SK-N-SH treated with all-trans-retinoic acid at 6 μM for 48 hours (cell line): ENCODE data around the gene TXLNG.

Experiments used
- ATAC-seq: fragments of 200-7000 bp; cut with Tn5 transposase; 3 replicates; pipeline ENCODE4 v1.9.1; 2020; ENCODE audit warnings: mild to moderate bottlenecking, moderate library complexity
- ARNTL ChIP-seq: fragments of 450-650 bp; formaldehyde crosslinking; IDR thresholded peaks from 2 replicates; pipeline ENCODE4 v1.5.0; 2020; ENCODE audit warnings: low read depth, mild to moderate bottlenecking, moderate library complexity, borderline replicate concordance
- BACH2 ChIP-seq: fragments of 250-450 bp; sonication (Bioruptor Pico); IDR thresholded peaks from 2 replicates; pipeline ENCODE4 v1.9.0; 2021; ENCODE audit warnings: mild to moderate bottlenecking, borderline replicate concordance
- CREB5 ChIP-seq: fragments of 250-450 bp; sonication (Bioruptor Pico); IDR thresholded peaks from 2 replicates; pipeline ENCODE4 v1.5.1; 2020; ENCODE audit warnings: low read depth, mild to moderate bottlenecking, moderate library complexity
- CSDC2 ChIP-seq: fragments of 250-450 bp; sonication (Bioruptor Pico); IDR thresholded peaks from 2 replicates; pipeline ENCODE4 v1.5.0; 2020; ENCODE audit warnings: mild to moderate bottlenecking, moderate library complexity
- ESRRG ChIP-seq: fragments of 250-450 bp; sonication (Bioruptor Pico); IDR thresholded peaks from 2 replicates; pipeline ENCODE4 v1.6.1; 2021; ENCODE audit warnings: mild to moderate bottlenecking
- GLIS3 ChIP-seq: fragments of 250-450 bp; sonication (Bioruptor Pico); IDR thresholded peaks from 2 replicates; pipeline ENCODE4 v1.5.0; 2020; ENCODE audit warnings: mild to moderate bottlenecking, moderate library complexity
- ISL1 ChIP-seq: fragments of 250-450 bp; sonication (Bioruptor Pico); IDR thresholded peaks from 2 replicates; pipeline ENCODE4 v2.1.2; 2022; ENCODE audit warnings: mild to moderate bottlenecking, moderate library complexity
- OSR1 ChIP-seq: fragments of 250-450 bp; sonication (Bioruptor Pico); IDR thresholded peaks from 2 replicates; pipeline ENCODE4 v1.8.0; 2022; ENCODE audit warnings: moderate library complexity, mild to moderate bottlenecking, inconsistent platforms
- PATZ1 ChIP-seq: fragments of 250-450 bp; sonication (Bioruptor Pico); IDR thresholded peaks from 2 replicates; pipeline ENCODE4 v1.8.0; 2020; ENCODE audit warnings: mild to moderate bottlenecking, moderate library complexity, borderline replicate concordance
- RARB ChIP-seq: fragments of 250-450 bp; sonication (Bioruptor Pico); IDR thresholded peaks from 2 replicates; pipeline ENCODE4 v1.8.0; 2021; ENCODE audit warnings: mild to moderate bottlenecking, moderate library complexity
- SNAI2 ChIP-seq: fragments of 250-450 bp; sonication (Bioruptor Pico); IDR thresholded peaks from 2 replicates; pipeline ENCODE4 v1.5.0; 2020; ENCODE audit warnings: mild to moderate bottlenecking, moderate library complexity
- TCF4 ChIP-seq: fragments of 250-450 bp; sonication (Bioruptor Pico); IDR thresholded peaks from 2 replicates; pipeline ENCODE4 v1.8.0; 2021; ENCODE audit warnings: mild to moderate bottlenecking, moderate library complexity, borderline replicate concordance
- TOX ChIP-seq: fragments of 250-450 bp; sonication (Bioruptor Pico); IDR thresholded peaks from 2 replicates; pipeline ENCODE4 v1.8.0; 2021; ENCODE audit warnings: mild to moderate bottlenecking, moderate library complexity, borderline replicate concordance
- ZC3H10 ChIP-seq: fragments of 250-450 bp; sonication (Bioruptor Pico); IDR thresholded peaks from 2 replicates; pipeline ENCODE4 v1.5.1; 2021; ENCODE audit warnings: mild to moderate bottlenecking, moderate library complexity
- ZFP30 ChIP-seq: fragments of 450-650 bp; formaldehyde crosslinking; IDR thresholded peaks from 2 replicates; pipeline ENCODE4 v1.5.0; 2022; ENCODE audit warnings: mild to moderate bottlenecking, moderate library complexity
- ZNF70 ChIP-seq: fragments of 450-650 bp; formaldehyde crosslinking; IDR thresholded peaks from 2 replicates; pipeline ENCODE4 v1.5.0; 2020; ENCODE audit warnings: mild to moderate bottlenecking, moderate library complexity
- TF ChIP-seq, protein P1 (sequence below): fragments of 250-450 bp; sonication (Bioruptor Pico); IDR thresholded peaks from 2 replicates; pipeline ENCODE4 v1.8.0; 2021; ENCODE audit warnings: low read depth, mild to moderate bottlenecking, moderate library complexity, borderline replicate concordance

Gene TXLNG

GRCh38 chrX:16838202-16839066, 52.2 kb downstream of the TXLNG start:
- no peak for TF ChIP-seq OSR1 (CRISPR knock-in tag)
- no peak for TF ChIP-seq BACH2 (CRISPR knock-in tag)
- no peak for TF ChIP-seq CREB5 (CRISPR knock-in tag)
- TF ChIP-seq GLIS3 (CRISPR knock-in tag) = no peak
- 0 out of 2 replicates have a peak, but pooled peaks have one; percentile 36 for TF ChIP-seq PATZ1 (CRISPR knock-in tag)
- no peak for TF ChIP-seq ESRRG (CRISPR knock-in tag)
- peak; percentile 72 for TF ChIP-seq ISL1
- no peak for TF ChIP-seq ZC3H10 (CRISPR knock-in tag)
- TF ChIP-seq TCF4 (CRISPR knock-in tag) = no peak
- TF ChIP-seq RARB (CRISPR knock-in tag) = no peak
- TF ChIP-seq ZFP30 (CRISPR knock-in tag) = no peak
- TF ChIP-seq, all 23 proteins: peak for 2
- ATAC-seq = peak; percentile 84

GRCh38 chrX:16839219-16839851, 53.1 kb downstream of the TXLNG start:
- no peak for TF ChIP-seq TCF4 (CRISPR knock-in tag)
- TF ChIP-seq ISL1 = peak; percentile 31
- TF ChIP-seq, all 23 proteins: peak for 1
- ATAC-seq = peak; percentile 22

- peak; percentile 16; the same call in 2 of the 3 replicates for ATAC-seq
- TF ChIP-seq ARNTL (no peak), GLIS3 (CRISPR knock-in tag) (no peak)
Observed at GRCh38 chrX:16839852-16840460, 53.7 kb downstream of the TXLNG start.

GRCh38 chrX:16842684-16843083, 56.4 kb downstream of the TXLNG start:
- TF ChIP-seq TOX = no peak
- no peak for TF ChIP-seq BACH2 (CRISPR knock-in tag)
- TF ChIP-seq GLIS3 (CRISPR knock-in tag) = no peak
- TF ChIP-seq SNAI2 (CRISPR knock-in tag) = no peak
- TF ChIP-seq PATZ1 (CRISPR knock-in tag) = no peak
- no peak for TF ChIP-seq ARNTL
- no peak for ATAC-seq

DNA sequence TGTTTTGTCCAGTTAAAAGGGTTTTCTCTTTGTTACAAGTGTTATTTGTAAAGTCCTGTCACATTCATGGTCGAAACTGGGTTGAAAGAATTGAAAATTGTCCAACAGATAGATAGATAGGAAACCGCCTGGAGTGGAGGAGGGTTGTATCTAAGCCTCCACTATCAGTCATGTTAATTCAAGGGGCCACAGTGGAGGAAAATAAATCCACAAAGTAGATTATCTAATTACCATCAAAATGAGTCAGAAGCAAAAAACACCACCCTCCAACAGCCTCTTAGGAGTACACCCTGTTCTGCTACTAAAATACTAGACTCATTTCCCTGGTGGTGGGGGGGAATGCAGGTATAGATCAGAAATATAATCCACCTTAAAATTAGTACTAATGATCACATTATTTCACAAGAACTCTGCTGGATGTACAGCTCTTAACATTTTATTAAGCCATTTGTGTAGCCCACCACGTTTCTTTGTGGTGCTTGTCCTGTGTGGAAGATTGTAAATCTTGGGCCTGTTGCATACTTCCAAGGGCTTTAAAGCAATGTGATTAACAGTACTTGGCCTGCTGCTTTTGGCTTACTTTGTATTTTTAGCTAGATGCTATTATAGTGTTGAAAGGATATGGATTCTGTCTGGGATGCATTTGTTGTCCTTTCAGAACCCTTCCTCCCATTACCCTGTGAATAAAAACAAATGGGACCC, 57.1 kb downstream of the TXLNG start:
- TF ChIP-seq ZC3H10 (CRISPR knock-in tag) (no peak), ZNF70 (CRISPR knock-in tag) (peak; percentile 81), CSDC2 (CRISPR knock-in tag) (no peak), ARNTL (no peak)
- TF ChIP-seq, protein P1, sequence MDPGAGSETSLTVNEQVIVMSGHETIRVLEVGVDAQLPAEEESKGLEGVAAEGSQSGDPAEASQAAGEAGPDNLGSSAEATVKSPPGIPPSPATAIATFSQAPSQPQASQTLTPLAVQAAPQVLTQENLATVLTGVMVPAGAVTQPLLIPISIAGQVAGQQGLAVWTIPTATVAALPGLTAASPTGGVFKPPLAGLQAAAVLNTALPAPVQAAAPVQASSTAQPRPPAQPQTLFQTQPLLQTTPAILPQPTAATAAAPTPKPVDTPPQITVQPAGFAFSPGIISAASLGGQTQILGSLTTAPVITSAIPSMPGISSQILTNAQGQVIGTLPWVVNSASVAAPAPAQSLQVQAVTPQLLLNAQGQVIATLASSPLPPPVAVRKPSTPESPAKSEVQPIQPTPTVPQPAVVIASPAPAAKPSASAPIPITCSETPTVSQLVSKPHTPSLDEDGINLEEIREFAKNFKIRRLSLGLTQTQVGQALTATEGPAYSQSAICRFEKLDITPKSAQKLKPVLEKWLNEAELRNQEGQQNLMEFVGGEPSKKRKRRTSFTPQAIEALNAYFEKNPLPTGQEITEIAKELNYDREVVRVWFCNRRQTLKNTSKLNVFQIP = no peak
- no peak; the same call in 2 of the 3 replicates for ATAC-seq
